Camera-type eye (tissue), 1 donor: ENCODE measurements around the gene FAM120C. TPM values are rescaled to one million over a fixed set of nuclear protein-coding genes. Genes with fewer than 3 reads are reported as not detected.

Experiments
- total RNA-seq: library from RNA; depleted of rRNA; stranded (reverse); fragments of >200 nt; gene quantifications from one replicate; pipeline ENCODE4 v1.2.3, GENCODE V29; 2014

Gene FAM120C
- 12.6 TPM for total RNA-seq

GRCh38 chrX:54182864-54183613 is at the start of gene FAM120C:
Gene FAM120C (minus strand): TSS chrX:54183254. CDS start chrX:54183198, 56 bp downstream.

GRCh38 chrX:54044126-54044876 is 138.8 kb downstream of the FAM120C start, which contains the start of gene PHF8:
Gene PHF8 (minus strand): TSS chrX:54044473. CDS start chrX:54042728, 1,745 bp downstream.

Other genes with a start within 250 kb of the FAM120C start
- 73.9 TPM for gene PHF8, start 138.8 kb downstream of the FAM120C start, total RNA-seq
- 22.2 TPM for gene WNK3, start 174.8 kb upstream of the FAM120C start, total RNA-seq